HG03108 (cell line): ENCODE results near the gene SLC29A4.
A peak's percentile ranks its signal among the peaks of the same experiment; 100 is the strongest.
"Not testable (repeated sequence)": the region's sequence is repeated elsewhere in the genome, so short reads cannot be mapped to it uniquely, and the experiment has no call there.

ENCODE experiments used
- ATAC-seq: cut with Tn5 transposase; IDR thresholded peaks from one replicate; pipeline ENCODE4 v1.9.1; 2021; ENCODE audit warnings: moderate library complexity; ENCODE audit not compliant: unreplicated experiment

SLC29A4 gene, protein sequence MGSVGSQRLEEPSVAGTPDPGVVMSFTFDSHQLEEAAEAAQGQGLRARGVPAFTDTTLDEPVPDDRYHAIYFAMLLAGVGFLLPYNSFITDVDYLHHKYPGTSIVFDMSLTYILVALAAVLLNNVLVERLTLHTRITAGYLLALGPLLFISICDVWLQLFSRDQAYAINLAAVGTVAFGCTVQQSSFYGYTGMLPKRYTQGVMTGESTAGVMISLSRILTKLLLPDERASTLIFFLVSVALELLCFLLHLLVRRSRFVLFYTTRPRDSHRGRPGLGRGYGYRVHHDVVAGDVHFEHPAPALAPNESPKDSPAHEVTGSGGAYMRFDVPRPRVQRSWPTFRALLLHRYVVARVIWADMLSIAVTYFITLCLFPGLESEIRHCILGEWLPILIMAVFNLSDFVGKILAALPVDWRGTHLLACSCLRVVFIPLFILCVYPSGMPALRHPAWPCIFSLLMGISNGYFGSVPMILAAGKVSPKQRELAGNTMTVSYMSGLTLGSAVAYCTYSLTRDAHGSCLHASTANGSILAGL

DNA sequence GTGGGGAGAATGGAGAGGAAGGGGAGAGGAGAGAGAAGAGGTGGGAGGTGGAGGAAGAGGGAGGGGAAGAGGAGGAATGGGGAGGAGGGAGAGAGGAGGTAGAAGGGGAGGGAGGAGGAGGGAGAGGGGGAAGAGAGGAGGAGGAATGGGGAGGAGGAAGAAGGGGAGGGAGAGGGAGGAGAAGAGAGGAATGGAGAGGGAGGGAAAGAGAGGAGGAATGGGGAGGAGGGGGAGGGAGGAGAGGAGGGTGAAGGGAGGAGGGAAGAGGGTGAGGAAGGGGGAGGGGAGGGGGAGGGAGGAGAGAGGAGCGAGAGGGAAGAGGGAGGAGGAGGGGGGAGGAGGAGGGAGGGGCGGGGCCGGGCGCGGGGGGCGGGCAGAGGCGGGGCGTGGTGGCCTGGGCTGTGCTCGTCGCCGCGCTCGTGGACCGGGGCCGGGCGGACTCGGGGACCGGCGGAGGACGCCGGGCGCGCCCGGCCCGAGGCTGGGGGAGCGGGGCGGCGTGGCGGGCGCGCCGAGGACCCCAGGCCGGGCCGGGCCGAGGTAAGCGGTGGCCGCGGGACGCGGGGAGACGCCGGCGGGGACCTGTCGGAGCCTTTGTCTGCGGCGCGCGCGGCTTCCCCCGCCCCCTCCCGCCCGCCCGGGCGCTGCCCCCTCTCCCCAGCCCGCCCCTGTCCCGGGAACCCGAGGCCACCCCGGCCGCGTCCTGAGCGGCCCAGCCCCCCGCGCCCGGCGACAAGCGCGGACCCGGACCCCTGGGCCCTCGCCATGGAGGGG, at the start of gene SLC29A4:
Gene SLC29A4, plus strand, starts transcription at position 401 of the 774 bp plus-strand sequence. CDS start 4,874 bp downstream, outside the sequence.
- ATAC-seq = no peak

DNA sequence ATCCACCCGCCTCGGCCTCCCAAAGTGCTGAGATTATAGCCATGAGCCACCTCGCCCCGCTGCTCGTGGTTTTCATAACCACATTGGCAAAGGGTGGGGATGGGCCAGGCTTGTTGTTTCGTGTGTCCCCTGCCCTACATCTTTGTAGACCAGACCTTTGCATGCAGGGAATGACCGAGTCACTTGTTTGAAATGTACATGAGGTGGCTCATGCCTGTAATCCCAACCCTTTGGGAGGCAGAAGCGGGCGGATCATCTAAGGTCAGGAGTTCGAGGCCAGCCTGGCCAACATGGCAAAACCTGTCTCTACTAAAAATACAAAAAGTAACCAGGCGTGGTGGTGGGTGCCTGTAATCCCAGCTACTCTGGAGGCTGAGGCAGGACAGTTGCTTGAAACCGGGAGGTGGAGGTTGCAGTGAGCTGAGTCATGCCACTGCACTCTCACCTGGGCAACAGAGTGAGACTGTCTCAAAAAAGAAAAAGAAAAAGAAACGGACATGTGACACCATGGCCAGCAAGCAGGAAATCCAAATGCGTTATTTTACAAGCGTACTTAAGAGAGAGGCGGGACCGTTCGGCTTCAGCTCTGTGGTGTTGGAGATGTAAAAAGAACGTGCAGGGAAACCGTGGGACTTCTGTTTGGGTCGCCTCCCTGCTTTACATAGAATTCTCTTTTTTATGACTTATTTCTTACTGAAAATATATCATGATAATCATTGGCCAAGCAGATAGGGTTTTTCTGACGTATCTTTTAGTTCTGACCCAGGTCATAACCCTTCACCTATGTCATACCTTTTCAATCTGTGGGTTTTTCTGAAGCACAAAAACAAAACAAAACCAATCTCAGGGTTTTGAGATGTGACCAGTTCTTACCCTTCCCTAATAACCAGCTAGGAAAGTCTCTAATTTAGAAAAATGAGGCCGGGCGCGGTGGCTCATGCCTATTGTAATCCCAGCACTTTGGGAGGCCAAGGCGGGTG, 47.6 kb upstream of the SLC29A4 start:
- peak; percentile 26 for ATAC-seq

DNA sequence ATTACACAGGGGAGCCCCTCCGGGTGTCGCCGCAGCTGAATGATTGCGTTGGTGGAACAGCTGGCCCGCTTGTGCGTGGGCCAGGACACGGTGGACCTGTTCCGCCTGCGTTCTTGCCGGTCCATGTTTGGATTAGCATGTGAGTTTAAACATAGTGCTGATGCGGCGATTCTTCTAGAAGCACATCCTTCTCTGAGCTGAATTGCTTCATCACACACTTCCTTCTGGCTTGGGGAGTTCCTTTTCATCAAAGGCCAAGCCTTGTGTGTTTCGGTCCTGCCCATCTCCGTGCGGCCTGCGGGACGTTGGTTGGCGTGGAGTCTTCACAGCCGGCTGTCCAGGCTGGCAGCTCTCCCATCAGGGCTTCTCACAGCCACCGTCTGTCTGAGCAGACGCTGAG, 45.5 kb upstream of the SLC29A4 start:
- no peak for ATAC-seq

DNA sequence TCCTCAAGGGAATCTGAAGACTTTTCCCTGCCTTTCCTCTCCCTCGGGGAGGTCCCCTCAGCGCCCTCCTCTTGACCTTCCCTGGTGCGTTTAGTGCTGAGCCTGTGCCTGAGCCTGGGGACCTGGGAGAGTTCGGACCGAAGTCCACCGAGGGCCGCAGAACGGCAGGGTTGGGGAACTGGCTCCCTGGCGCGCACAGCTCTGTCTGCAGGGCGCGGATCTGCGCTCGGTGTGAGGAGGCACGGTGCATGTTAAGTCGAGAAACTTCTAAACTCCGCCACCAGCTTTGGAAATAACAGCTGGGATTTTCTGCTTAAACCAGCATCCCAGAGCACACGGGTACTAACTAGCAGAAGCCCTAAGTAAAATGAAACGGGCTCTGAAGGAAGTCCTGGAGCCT, 44.2 kb upstream of the SLC29A4 start:
- no peak for ATAC-seq

- ATAC-seq = no peak
These were observed 39.5 kb upstream of the SLC29A4 start for GRCh38 chr7:5243261-5243660.

DNA sequence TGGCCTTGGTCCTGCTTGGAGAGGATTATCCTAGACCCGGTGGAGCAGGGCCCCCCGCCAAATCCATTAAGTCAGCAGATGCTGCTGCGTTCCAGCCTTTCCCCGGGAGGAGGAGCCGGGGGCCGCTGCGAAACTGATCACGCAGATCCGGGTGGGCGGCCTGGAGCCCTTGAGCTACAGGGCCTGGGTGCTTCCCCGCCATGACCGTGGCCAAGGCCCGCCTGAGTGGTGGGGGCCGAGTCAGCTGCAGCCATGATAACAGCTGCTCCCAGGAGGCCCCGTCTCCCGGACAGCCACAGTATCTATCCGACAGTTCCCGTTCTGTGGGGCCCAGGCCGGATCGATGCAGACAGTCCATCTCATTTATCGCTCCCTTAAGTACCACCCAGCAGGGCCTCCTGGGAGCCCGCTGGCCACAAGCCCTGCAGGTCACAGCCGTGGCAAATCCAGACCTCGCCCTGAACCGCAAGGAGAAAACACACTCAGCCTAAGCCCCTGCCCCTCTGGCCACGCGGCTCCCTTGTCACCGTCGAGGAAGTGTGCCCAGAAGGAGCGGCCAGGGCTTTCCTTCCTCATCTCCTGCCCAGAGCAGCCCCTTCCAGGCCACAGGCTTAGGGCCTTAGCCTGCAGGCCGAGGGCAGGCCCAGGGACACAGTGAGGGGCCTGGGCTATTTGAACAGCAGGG, 34.4 kb upstream of the SLC29A4 start:
- ATAC-seq = no peak

DNA sequence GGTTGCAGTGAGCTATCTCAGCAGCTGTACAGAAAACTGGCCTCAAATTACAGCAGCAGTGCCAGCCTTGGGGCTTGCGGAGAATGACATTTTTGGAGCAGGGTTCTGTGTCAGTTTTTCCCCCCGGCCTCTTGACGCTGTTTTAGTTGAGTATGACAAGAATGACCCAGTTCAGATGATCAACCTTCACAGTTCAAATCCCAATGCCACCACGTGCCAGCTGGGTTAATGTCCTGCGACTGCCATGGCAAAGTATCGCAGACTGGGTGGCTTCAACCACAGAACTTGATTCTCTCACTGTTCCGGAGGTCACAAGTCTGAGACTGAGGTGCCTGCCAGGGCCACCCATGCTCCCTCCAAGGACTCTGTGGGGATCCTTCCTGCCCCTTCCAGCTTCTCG, 32.0 kb upstream of the SLC29A4 start:
- ATAC-seq = not testable (repeated sequence)

- not testable (repeated sequence) for ATAC-seq
These were observed 29.2 kb upstream of the SLC29A4 start for GRCh38 chr7:5253529-5253928.

- ATAC-seq = not testable (repeated sequence)
These were observed 28.4 kb upstream of the SLC29A4 start for GRCh38 chr7:5254371-5254770.

DNA sequence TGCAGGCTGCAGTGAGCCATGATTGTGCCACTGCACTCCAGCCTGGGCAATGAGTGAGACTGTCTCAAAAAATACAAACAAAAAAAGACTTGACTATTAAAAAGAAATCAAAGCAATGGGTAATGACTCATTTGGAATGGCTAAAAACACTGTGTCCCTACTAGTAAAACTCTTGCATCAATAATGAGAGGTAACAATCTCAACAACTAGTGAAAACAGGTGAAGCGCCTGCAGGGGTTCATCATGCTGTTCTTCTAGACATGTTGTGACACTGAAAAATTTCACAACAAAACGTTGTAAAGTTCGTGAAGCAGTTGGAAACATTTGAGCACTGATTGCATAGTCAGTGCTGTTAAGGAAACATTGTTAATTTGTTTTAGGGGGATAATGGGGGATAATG, 26.9 kb upstream of the SLC29A4 start:
- no peak for ATAC-seq

DNA sequence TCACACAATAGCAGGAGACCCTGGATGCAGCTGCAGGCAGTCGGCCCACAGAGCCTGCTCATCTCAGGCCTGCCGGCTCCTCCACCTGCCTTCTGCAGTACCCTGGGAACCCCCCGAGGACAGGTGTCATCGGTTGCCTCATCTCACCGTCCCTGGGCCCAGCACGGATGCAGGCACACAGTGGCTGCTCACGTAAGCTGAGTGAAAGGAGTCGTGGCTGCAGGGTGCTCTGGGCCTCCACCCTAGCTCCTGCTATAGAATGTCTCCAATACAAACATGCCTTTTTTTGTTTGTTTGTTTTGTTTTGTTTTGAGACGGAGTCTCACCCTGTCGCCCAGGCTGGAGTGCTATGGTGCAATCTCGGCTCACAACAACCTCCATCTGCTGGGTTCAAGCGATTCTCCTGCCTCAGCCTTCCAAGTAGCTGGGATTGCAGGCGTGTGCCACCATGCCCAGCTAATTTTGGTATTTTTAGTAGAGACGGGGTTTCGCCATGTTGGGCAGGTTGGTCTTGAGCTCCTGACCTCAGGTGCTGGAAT, 22.1 kb upstream of the SLC29A4 start:
- not testable (repeated sequence) for ATAC-seq

- ATAC-seq = not testable (repeated sequence)
These were observed 19.7 kb upstream of the SLC29A4 start for GRCh38 chr7:5263066-5263465.

DNA sequence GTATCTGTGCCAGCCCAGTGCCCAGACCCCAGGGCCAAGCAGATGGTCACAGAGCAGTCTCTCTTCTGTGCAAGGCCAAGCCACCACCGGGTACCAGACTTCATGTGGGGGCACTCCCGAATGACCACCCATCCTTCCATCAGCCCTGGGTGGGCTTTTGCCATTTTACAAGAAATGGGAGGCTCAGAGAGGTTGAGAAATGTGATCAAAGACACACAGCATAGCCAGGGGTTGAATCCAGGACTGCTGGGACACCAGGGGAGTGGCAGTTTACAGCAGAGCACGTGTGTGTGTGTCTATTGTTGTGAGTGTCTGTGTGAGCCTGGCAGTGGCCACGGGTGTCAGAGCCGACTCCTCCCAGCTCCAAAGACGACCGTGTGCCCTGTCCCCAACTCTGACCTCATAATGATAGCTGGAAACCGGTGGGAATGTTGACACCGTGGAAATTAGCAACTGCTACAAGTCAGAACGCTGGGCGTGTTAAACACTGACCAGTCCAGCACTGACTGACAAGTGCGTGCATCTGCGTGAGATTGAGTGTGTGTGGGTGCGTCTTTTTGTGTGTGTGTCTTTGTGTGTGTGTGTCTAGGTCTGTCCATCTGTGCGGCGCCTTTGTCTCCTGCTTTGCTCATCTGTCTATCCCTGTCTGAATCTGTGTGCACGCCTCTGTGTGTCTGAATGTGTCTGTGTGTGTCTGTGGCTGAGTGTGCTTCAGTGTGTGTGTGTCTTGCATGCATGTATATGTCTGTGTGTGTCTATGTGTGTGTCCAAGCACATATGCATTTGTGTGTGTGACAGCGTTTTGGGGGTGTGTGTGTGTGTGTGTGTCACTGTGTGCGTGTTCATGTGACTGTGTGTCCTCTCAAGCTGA, 17.2 kb upstream of the SLC29A4 start:
- ATAC-seq = no peak

DNA sequence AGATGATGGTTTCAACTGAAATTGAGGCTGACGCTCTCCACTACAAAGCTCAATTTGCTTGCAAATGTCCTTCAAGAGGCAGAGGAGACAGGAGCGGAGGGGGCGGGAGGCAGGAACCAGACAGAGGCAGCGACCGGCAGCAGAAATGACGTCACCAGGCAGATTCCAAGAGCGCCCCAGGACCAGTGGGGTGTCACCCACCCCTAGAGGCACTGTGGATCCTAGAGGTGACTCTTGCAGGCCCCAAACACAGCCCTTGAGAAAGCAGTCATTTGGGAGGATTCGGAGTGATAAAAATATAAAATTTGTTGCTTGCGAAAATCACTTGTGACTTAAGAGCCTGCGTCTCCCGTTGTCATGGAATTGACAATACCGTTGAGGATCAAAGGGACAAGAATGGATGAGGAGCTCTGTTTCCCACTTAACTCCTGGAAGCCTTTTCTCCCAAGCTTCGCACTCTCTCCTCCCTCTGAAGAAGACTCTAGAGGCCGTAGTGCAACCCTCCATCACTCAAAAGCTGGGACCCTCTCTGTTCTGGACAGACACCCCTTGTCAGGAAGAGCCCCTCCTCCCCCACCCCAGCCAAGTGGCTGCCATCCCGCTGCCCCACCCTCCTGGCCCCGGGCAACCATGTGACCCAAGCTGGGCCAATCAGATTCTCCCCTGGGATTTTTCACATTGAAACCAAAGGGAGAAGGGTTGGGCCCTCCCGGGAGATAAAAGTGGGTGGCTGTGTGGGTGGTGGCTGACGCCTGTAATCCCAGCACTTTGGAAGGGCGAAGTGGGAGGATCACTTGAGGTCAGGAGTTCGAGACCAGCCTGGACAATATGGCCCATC, 16.3 kb upstream of the SLC29A4 start:
- ATAC-seq = no peak

DNA sequence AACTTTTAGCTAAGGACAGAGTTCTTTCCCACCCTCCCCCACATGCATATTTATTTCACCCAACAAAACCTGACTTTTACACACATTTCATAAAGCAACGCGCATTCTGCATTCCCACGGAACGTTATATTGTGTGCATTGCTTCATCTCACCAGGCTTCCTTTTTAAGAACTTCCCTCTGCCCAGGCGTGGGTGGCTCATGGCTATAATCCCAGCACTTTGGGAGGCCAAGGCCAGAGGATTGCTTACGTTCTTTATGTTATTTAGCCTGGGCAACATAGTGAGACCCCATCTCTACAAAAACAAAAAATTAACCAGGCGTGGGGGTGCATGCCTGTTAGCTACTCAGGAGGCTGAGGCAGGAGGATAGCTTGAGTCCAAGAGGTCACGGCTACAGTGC, 14.9 kb upstream of the SLC29A4 start:
- ATAC-seq = not testable (repeated sequence)

GRCh38 chr7:5269992-5270657, 12.6 kb upstream of the SLC29A4 start:
- ATAC-seq = not testable (repeated sequence)

- ATAC-seq = no peak
These were observed 12.0 kb upstream of the SLC29A4 start for GRCh38 chr7:5270788-5271187.
